Activated CD4-positive, CD25-positive, alpha-beta regulatory T cell treated with anti-CD3 and anti-CD28 coated beads, Interleukin-2, amount 50 U/mL, for 16 hours (primary cell): Measurements from ENCODE around the gene CBY1.
A peak's percentile ranks its signal among the peaks of the same experiment; 100 is the strongest.
"Not testable (repeated sequence)": the region's sequence is repeated elsewhere in the genome, so short reads cannot be mapped to it uniquely, and the experiment has no call there.

Source experiments
- DNase-seq: peaks from one replicate; pipeline ENCODE4 v3.0.0-alpha.2; 2020; ENCODE audit warnings: low read depth, low spot score

Gene CBY1

GRCh38 chr22:38656256-38657044 is at the start of gene CBY1, which contains the start of gene FAM227A:
Gene CBY1, plus strand, starts transcription at chr22:38656638. Its CDS starts 11,417 bp downstream, at chr22:38668055.
Gene FAM227A, minus strand, starts transcription at chr22:38656392. Its CDS starts 6,224 bp downstream, at chr22:38650168.
- peak; percentile 73 for DNase-seq

- no peak for DNase-seq
These were observed 48.8 kb upstream of the CBY1 start for GRCh38 chr22:38607680-38608079.

DNA sequence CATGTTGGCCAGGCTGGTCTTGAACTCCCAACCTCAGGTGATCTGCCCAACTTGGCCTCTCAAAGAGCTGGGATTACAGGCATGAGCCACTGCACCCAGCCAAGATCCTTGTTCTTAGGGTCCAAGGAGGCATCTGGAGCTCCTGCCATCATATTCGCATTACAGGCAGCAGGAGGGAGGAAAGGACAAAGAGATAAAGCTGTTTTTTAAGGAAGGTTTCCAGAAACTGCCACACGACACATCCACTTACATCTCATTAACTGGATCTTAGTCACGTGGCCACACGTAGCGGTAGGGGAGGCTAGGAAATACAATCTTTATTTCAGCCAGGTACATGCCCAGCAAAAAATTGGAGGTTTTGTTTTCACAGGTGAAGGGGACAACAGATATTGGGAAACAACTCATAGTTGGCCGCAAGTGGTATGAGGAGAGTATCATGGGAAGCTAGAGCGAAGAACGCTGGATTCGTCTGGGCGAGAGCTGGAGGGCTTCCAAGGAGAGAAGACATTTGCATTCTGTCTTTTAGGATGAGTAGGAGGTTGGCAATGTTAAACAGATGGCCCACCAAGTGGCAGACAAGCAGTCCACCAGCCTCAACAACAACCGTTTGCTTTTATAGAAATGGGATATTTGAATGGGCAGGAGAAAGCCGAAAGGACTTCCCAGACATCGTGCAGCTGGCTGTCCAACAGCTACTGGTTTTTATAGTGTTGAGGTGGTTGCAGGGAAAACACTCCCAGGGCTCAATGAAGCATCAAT is 47.3 kb upstream of the CBY1 start:
- no peak for DNase-seq

DNA sequence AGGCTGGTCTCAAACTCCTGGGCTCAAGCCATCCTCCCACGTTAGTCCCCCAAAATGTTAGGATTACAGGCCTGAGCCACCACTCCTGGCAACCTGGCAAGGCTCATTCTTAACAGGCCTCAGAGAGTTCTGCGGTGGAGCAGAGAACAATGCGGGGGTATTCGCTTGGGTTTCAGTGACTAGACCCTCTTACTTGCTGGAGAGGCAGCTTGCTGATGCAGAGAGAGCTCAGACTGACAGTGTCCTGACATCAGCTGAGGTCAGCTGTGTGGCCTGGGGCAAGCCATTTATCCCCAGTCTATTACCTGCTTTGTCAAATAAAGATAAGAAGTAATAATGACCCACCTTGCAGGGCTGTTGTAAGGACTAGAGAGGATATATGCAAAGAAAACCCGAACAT is 46.2 kb upstream of the CBY1 start:
- no peak for DNase-seq

DNA sequence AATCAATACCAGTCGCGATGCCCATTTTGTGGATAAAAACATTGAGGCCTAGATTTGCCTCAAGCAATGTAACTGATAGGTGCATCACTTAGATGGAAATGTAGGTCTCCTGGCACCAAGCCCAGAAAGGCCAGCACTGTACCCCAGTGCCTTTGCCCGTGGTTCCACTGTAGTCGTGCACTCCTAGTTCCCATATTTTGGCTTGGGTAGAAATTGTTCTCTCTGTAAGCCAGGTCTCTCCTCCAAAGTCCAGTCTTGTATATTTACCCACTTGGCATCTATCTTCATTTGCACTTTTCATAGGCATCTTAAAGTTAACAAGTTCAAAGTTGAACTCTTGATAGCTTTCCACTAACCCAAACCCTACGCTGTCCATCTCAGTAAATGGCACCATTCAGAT is 44.9 kb upstream of the CBY1 start:
- no peak for DNase-seq

- DNase-seq = no peak
These were observed 44.0 kb upstream of the CBY1 start for GRCh38 chr22:38612217-38613006.

DNA sequence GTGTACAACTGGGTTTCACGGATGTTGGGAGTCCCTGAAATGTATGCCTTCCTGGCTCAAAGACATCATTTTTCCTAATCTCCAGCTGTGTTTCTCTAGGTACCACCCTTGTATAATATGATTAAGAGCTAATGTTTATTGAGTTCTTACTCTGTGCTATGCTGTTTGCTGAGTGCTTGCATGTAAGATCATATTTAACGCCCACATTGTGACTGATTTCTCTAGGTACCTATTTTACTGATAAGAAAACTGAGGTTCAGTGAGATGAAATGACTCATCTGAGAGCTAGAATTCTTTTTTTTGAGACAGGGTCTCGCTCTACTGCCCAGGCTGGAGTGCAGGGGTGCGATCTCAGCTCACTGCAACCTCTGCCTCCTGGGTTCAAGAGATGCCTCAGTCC is 42.9 kb upstream of the CBY1 start:
- no peak for DNase-seq

DNA sequence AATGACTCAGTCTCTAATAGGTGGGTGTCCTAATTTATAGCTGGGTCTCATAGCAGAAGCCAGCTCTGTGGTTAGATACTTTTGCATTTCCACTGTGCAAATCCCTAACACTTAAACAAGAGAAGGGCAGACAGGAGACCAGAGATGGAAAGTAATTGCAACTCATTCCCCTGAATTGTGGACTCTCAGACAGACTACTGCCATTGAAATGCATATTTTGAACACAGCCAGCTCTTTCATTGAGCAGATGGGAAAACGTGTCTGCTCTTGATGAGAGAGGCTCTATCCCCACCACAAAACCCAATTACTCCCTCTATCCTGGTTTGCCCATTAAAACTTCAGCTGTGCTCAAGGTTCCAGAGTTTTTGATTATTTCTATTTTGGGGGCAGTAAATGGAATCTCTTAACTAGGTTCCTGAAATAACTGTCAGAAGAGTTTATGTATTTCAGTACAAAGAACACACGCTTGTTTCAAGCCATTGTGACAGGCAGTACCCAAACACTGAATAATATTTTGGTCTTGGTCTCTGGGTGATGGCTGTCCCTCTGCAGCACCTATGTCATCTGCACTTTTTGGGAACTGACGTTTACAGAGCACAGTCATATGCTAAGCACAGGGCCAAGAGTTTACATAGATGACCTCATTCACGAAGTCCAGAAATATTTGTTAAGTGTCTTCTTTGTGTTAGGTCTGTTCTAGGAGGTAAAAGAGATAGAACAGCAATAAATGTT is 41.9 kb upstream of the CBY1 start:
- DNase-seq = no peak

- DNase-seq = not testable (repeated sequence)
These were observed 41.4 kb upstream of the CBY1 start for GRCh38 chr22:38615064-38615405.

DNA sequence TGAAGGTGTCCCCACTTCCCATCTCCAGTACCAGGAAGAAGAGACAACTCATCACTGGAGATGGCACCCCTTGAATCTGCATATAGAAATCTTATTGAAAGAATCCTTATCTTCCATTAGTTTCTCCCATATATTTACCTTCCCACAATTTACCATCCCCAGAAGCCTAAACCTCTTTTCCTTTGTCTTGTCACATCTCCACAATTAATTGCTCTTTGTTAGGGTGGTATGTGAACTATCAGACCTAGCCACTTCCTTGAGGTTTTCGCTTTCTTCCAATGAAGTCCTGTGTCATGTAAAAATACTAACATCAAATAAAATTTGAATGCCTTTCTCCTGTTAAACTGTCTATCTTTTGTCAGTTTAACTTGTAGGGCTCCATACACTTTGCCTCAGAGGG is 38.2 kb upstream of the CBY1 start:
- DNase-seq = no peak

DNA sequence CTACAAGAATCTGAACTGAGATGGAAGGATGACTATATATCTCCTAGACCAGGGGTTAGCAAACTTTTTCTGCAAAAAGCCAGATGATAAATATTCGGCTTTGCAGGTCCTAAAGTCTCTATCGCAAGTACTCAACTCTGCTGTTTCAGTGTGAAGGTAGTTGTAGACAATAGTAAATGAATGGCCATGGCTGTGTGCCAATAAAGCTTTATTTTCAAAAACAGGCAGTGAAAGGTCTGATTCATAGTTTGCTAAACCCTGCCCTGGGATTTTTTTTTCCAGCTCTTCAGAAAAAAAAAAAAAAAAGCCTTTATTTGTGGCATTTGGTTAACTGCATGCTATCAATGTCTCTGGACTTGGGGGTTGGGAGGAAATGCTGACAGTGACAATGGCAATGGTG is 37.8 kb upstream of the CBY1 start:
- DNase-seq = no peak

DNA sequence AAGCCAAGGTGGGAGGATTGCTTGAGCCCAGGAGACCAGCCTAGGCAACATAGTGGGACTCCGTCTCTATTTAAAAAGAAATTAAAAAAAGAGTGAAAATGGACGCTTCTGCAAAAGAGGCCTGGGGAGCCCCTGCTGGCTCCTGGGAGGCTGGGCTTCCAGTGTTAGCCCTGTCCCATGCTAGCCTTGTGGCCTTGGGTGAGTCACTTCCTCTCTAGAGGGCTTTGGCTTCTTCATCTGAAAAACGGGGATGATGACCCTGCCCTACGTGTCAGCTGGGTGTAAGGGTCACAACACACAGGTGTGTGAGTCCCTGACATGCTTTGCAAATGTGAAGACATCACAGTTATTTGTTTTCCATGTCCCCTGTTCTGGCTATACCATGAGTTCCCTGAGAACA is 33.1 kb upstream of the CBY1 start:
- no peak for DNase-seq

- no peak for DNase-seq
These were observed 28.0 kb upstream of the CBY1 start for GRCh38 chr22:38628444-38628843.

GRCh38 chr22:38629108-38629507 is 27.3 kb upstream of the CBY1 start:
- no peak for DNase-seq

- DNase-seq = no peak
These were observed 24.7 kb upstream of the CBY1 start for GRCh38 chr22:38631724-38632123.

- no peak for DNase-seq
These were observed 23.9 kb upstream of the CBY1 start for GRCh38 chr22:38632528-38632927.

GRCh38 chr22:38638216-38638615 is 18.2 kb upstream of the CBY1 start:
- no peak for DNase-seq

GRCh38 chr22:38638728-38639127 is 17.7 kb upstream of the CBY1 start:
- no peak for DNase-seq

- DNase-seq = no peak
These were observed 14.9 kb upstream of the CBY1 start for GRCh38 chr22:38641476-38642040.

GRCh38 chr22:38644245-38644644 is 12.2 kb upstream of the CBY1 start:
- not testable (repeated sequence) for DNase-seq

- DNase-seq = no peak
These were observed 11.0 kb upstream of the CBY1 start for GRCh38 chr22:38645430-38645829.
